ENCODE results near the gene TMEM161B. TPM values are rescaled to one million over a fixed set of nuclear protein-coding genes. Genes with fewer than 3 reads are reported as not detected.

The TMEM161B gene
- total and polyA plus RNA-seq, 2 of the 13 experiments (the other 11 are each of a cell fraction or from before 2014, with no cell fraction given) = 15.0 to 22.1 TPM

- TF ChIP-seq ZFP36L1 (CRISPR knock-in tag; IDR thresholded peaks at IDR 0.05) (no peak), ZNF547 (CRISPR knock-in tag; IDR thresholded peaks at IDR 0.05) (no peak), ZNF317 (CRISPR knock-in tag; IDR thresholded peaks at IDR 0.05) (no peak), HOXA9 (CRISPR knock-in tag; IDR thresholded peaks at IDR 0.05; ENCODE audit: borderline replicate concordance) (no peak), PHF21A (CRISPR knock-in tag; IDR thresholded peaks at IDR 0.05) (no peak), SMC3 (IDR thresholded peaks at IDR 0.05; ENCODE audit: low read length) (no peak), ZSCAN30 (CRISPR knock-in tag; IDR thresholded peaks at IDR 0.05) (no peak), TBL1XR1 (IDR thresholded peaks at IDR 0.05; ENCODE audit: borderline replicate concordance, low read length, partially characterized antibody) (no peak), BHLHE40 (IDR thresholded peaks at IDR 0.05; ENCODE audit: low read length) (no peak), ZNF331 (CRISPR knock-in tag; IDR thresholded peaks at IDR 0.05) (no peak)
- TF ChIP-seq, protein P1, sequence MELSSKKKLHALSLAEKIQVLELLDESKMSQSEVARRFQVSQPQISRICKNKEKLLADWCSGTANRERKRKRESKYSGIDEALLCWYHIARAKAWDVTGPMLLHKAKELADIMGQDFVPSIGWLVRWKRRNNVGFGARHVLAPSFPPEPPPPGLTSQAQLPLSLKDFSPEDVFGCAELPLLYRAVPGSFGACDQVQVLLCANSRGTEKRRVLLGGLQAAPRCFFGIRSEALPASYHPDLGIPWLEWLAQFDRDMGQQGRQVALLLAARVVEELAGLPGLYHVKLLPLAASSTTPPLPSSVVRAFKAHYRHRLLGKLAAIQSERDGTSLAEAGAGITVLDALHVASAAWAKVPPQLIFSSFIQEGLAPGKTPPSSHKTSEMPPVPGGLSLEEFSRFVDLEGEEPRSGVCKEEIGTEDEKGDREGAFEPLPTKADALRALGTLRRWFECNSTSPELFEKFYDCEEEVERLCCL (CRISPR knock-in tag; IDR thresholded peaks at IDR 0.05; ENCODE audit: borderline replicate concordance) = no peak
Observed at GRCh38 chr5:88298425-88298824, 29.8 kb upstream of the TMEM161B start (continued).

DNA sequence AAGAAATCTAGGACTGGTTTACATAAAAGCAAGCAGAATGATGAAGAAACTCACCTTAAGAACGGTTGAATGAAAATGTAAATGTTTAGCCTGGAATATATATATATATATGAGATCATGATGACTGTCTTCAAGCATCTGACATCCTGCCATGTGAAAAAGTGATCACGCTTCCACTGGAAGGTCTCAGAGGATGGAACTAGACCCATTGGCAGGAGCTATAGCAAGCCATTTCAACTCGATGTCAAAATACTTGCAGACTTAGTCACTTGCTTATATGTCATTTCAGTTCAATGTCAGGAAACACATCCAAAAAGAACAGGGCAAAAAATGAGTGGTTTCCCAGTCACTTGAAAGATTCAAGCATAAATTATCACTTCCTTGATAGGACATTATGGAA is 22.2 kb upstream of the TMEM161B start:
- intact Hi-C loops (cut with micrococcal nuclease; ENCODE audit: unreplicated experiment) = no loop called here
- Histone ChIP-seq H3K9me3 (ENCODE audit: low read length) (no peaks in the 10 kb centered on the region), H3K4me3 (replicated peaks in 1 of 3; ENCODE audit: insufficient read depth in 1 of 3, low read depth in 2 of 3, low read length in 3 of 3) (no peak overlapping the region), H3K79me2 (ENCODE audit: insufficient read depth, low read length) (no peaks in the 10 kb centered on the region), H3K36me3 (replicated peaks in 1 of 2; ENCODE audit: control insufficient read depth in 1 of 2, insufficient read depth in 2 of 2, low read length in 2 of 2) (no peaks in the 10 kb centered on the region), H2AFZ (ENCODE audit: low read length) (no peak overlapping the region), H3K4me2 (ENCODE audit: low read depth, low read length) (no peak overlapping the region), H3K9ac (ENCODE audit: insufficient read depth, low read depth, low read length) (no peak overlapping the region), H3K4me1 (ENCODE audit: insufficient read depth, low read length) (no peaks in the 10 kb centered on the region), H4K20me1 (ENCODE audit: insufficient read depth, low read length) (no peaks in the 10 kb centered on the region), H3K27ac (ENCODE audit: extremely low read length, insufficient read depth, low read length) (no peak overlapping the region), H3K27me3 (ENCODE audit: control insufficient read depth in 1 of 2, insufficient read depth in 2 of 2, low read length in 2 of 2) (no peaks in the 10 kb centered on the region)
- DNase-seq (ENCODE audit: low spot score) (no peak), ATAC-seq (no peak), FAIRE-seq (no peak)
- POLR2A ChIA-PET = no interaction called here
- CTCF ChIA-PET (ENCODE audit: low intra/inter-chr PET ratio, low total read pairs) = no interaction called here
- in situ Hi-C loops (cut with HindIII; ENCODE audit: extremely low pct_ligation_motif_present, low pct_unique_long_range_greater_than_20kb) = no loop called here
- BruUV-seq (replicated peaks) = no TSS peak
- 91% methylated on average over 3 of the region's 3 CpGs for WGBS (ENCODE audit: low lambda C conversion rate)
- no peak for TF ChIP-seq FOXK1 (CRISPR knock-in tag; IDR thresholded peaks at IDR 0.05; ENCODE audit: borderline replicate concordance, low read depth)
- TF ChIP-seq NONO (IDR thresholded peaks at IDR 0.05) = no peak
- TF ChIP-seq NONO (CRISPR knock-in tag; conservative IDR thresholded peaks at IDR 0.05) = no peak
- no peak for TF ChIP-seq ISX (CRISPR knock-in tag; conservative IDR thresholded peaks at IDR 0.05)
- TF ChIP-seq DR1 (CRISPR knock-in tag; IDR thresholded peaks at IDR 0.05) = no peak
- TF ChIP-seq, protein P2, sequence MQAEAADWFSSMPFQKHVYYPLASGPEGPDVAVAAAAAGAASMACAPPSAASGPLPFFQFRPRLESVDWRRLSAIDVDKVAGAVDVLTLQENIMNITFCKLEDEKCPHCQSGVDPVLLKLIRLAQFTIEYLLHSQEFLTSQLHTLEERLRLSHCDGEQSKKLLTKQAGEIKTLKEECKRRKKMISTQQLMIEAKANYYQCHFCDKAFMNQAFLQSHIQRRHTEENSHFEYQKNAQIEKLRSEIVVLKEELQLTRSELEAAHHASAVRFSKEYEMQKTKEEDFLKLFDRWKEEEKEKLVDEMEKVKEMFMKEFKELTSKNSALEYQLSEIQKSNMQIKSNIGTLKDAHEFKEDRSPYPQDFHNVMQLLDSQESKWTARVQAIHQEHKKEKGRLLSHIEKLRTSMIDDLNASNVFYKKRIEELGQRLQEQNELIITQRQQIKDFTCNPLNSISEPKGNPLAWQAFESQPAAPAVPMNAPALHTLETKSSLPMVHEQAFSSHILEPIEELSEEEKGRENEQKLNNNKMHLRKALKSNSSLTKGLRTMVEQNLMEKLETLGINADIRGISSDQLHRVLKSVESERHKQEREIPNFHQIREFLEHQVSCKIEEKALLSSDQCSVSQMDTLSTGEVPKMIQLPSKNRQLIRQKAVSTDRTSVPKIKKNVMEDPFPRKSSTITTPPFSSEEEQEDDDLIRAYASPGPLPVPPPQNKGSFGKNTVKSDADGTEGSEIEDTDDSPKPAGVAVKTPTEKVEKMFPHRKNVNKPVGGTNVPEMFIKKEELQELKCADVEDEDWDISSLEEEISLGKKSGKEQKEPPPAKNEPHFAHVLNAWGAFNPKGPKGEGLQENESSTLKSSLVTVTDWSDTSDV (CRISPR knock-in tag; IDR thresholded peaks at IDR 0.05) = no peak
- no peak for TF ChIP-seq YEATS2 (CRISPR knock-in tag; IDR thresholded peaks at IDR 0.05; ENCODE audit: borderline replicate concordance)
- no peak for TF ChIP-seq ZNF761 (CRISPR knock-in tag; conservative IDR thresholded peaks at IDR 0.05)
- TF ChIP-seq GFI1 (CRISPR knock-in tag; IDR thresholded peaks at IDR 0.05; ENCODE audit: borderline replicate concordance) = no peak
- no peak for TF ChIP-seq ATF7-NPFF (CRISPR knock-in tag; IDR thresholded peaks at IDR 0.05; ENCODE audit: low read depth)
- TF ChIP-seq ZNF362 (CRISPR knock-in tag; IDR thresholded peaks at IDR 0.05; ENCODE audit: borderline replicate concordance) = no peak

All from HepG2 (cell line).